Body of pancreas (tissue), 4 donors: Measurements from ENCODE around the gene AK4. TPM values are rescaled to one million over a fixed set of nuclear protein-coding genes. Genes with fewer than 3 reads are reported as not detected.
"Not testable (repeated sequence)": the region's sequence is repeated elsewhere in the genome, so short reads cannot be mapped to it uniquely, and the experiment has no call there.

Source experiments
- ATAC-seq: fragments of 150-250 bp; one replicate; pipeline ENCODE4 v1.9.1; 2016
- DNase-seq, 4 donors: peaks; one replicate each; pipeline ENCODE4 v3.0.0-alpha.2; 2019
- H3K27ac ChIP-seq, 4 donors: fragments of 200-600 bp; sonication (generic); 1 replicate in 3 of 4; 2 replicates in 1 of 4; pipeline versions ENCODE4 v1.5.1 to v1.6.1; 2016 to 2019; ENCODE audit warnings: mild to moderate bottlenecking in 1 of 4, mixed read lengths in 1 of 4, moderate library complexity in 1 of 4
- H3K27me3 ChIP-seq, 2 donors: fragments of 200-600 bp; sonication (generic); one replicate each; pipeline ENCODE4 v1.6.0; 2016; ENCODE audit warnings: mild to moderate bottlenecking in 1 of 2
- H3K36me3 ChIP-seq, 2 donors: fragments of 200-600 bp; sonication (generic); replicated peaks in 1 of 2; 2 replicates each; pipeline ENCODE4 v1.5.1; 2016; ENCODE audit warnings: low read depth in 2 of 2; ENCODE audit not compliant: insufficient read depth in 1 of 2
- H3K4me1 ChIP-seq: fragments of 200-600 bp; sonication (generic); one replicate; pipeline ENCODE4 v1.6.0; 2016
- H3K4me3 ChIP-seq, 2 donors: fragments of 200-600 bp; sonication (generic); 1 replicate in 1 of 2; 2 replicates in 1 of 2; pipeline ENCODE4 v1.5.1; 2016 to 2019
- H3K9me3 ChIP-seq, 3 donors: fragments of 200-600 bp; sonication (generic); 1 replicate in 2 of 3; 2 replicates in 1 of 3; pipeline ENCODE4 v1.5.1; 2016
- POLR2A ChIP-seq, 3 donors: fragments of 450-650 bp; IDR thresholded peaks; one replicate each; pipeline ENCODE4 v1.6.1; 2016; ENCODE audit warnings: antibody characterized with exemption in 3 of 3, mild to moderate bottlenecking in 2 of 3
- WGBS, 2 donors: methylation state at CpG; one replicate each; pipeline ENCODE4 v1.1.5; 2017; 5-methylcytosine and 5-hydroxymethylcytosine counted together
- intact Hi-C: fragments of 100-400 bp; cut with DNase I; formaldehyde crosslinking; loops from one replicate; pipeline ENCODE4 v1.15.1; 2023
- total RNA-seq, 2 donors: library from RNA; depleted of rRNA; stranded (reverse); fragments of >200 nt; gene quantifications; one replicate each; pipeline ENCODE4 v1.1.0, GENCODE V29; 2016
- TF ChIP-seq, protein P1 (sequence below), 7 experiments: fragments of 450-650 bp in 4 of 7; fragments of 200-600 bp in 3 of 7; sonication (generic) in 3 of 7; IDR thresholded peaks; one replicate each; pipeline ENCODE4 v1.5.1; 2016 to 2019; ENCODE audit warnings: antibody characterized with exemption in 7 of 7

AK4 gene
- total RNA-seq, 2 donors from 2014 or later: 8.8 to 20.4 TPM

DNA sequence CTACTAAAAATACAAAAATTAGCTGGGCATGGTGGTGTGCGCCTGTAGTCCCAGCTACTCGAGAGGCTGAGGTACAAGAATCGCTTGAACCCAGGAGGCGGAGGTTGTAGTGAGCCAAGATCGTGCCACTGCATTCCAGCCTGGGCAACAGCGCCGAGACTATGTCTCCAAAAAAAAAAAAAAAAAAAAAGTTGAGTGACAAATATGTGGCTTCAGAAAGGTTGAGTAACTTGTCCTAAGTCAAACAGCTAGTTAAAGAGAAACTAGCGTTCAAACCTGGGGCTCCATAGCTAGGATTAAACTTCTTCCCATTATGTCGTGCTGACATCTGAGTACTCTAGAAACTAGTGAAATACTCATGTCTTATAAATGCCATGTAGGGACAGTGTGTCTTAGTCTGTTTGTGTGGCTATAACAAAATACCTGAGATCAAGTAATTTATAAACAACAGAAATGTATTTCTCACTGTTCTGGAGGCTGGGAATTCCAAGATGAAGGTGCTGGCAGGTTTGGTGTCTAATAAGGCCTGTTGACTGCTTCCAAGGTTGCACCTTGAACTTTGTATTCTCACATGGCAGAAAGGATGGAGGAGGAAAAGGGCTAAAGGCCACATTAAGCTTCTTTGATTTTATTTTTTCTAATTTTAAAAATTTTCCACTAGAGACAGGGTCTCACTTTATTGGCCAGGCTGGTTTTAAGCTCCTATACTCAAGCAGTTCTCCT is 12.0 kb downstream of the AK4 start:
- no peak overlapping the region for H3K27ac ChIP-seq
- 88 to 96% methylated on average over 9 of the region's 9 CpGs for WGBS, 2 donors

DNA sequence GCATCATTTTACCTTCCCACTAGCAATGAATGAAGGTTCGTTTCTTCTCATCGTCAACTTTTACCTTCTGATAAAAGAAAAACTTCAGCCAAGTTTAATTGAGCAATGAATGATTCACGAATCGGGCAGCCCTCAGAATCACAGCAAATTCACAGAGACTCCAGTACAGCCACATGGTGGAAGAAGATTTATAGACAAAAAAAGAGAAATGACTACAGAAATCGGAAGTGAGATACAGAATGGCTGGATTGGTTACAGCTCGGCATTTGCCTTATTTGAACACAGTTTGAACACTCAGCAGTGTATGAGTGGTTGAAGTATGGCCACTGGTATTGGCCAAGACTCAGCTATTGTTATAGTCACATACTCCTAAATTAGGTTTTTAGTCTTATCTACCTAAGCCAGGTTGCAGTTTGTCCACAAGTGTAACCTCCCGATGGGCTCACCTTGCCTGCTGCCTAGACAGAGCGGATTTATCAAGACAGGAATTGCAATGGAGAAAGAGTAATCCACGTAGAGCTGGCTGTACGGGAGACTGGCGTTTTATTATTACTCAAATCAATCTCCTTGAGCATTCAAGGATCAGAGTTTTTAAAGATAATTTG is 15.3 kb downstream of the AK4 start:
- H3K4me1 ChIP-seq: no peaks in the 10 kb centered on the region
- DNase-seq: no peak
- WGBS, 2 donors: 77 to 84% methylated on average over 11 of the region's 11 CpGs
- no peaks in the 10 kb centered on the region for H3K27me3 ChIP-seq
- TF ChIP-seq POLR2A (IDR thresholded peaks at IDR 0.05): no peak
- TF ChIP-seq, protein P1, sequence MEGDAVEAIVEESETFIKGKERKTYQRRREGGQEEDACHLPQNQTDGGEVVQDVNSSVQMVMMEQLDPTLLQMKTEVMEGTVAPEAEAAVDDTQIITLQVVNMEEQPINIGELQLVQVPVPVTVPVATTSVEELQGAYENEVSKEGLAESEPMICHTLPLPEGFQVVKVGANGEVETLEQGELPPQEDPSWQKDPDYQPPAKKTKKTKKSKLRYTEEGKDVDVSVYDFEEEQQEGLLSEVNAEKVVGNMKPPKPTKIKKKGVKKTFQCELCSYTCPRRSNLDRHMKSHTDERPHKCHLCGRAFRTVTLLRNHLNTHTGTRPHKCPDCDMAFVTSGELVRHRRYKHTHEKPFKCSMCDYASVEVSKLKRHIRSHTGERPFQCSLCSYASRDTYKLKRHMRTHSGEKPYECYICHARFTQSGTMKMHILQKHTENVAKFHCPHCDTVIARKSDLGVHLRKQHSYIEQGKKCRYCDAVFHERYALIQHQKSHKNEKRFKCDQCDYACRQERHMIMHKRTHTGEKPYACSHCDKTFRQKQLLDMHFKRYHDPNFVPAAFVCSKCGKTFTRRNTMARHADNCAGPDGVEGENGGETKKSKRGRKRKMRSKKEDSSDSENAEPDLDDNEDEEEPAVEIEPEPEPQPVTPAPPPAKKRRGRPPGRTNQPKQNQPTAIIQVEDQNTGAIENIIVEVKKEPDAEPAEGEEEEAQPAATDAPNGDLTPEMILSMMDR (IDR thresholded peaks at IDR 0.05): no peak
- no peak overlapping the region for H3K27ac ChIP-seq
- H3K9me3 ChIP-seq: no peaks in the 10 kb centered on the region
- H3K4me3 ChIP-seq: no peak overlapping the region
- ATAC-seq: no peak
- intact Hi-C loops: no loop called here
- H3K36me3 ChIP-seq: no peaks in the 10 kb centered on the region

More for the DNA sequence above, 12.0 kb downstream of the AK4 start:
- H3K9me3 ChIP-seq: no peaks in the 10 kb centered on the region
- TF ChIP-seq POLR2A (IDR thresholded peaks at IDR 0.05): no peak
- TF ChIP-seq, protein P1 (IDR thresholded peaks at IDR 0.05): no peak
- ATAC-seq (no peak), DNase-seq (no peak)
- intact Hi-C loops: no loop called here
- H3K4me1 ChIP-seq: no peaks in the 10 kb centered on the region
- H3K36me3 ChIP-seq: no peaks in the 10 kb centered on the region
- no peaks in the 10 kb centered on the region for H3K27me3 ChIP-seq
- H3K4me3 ChIP-seq: no peak overlapping the region

DNA sequence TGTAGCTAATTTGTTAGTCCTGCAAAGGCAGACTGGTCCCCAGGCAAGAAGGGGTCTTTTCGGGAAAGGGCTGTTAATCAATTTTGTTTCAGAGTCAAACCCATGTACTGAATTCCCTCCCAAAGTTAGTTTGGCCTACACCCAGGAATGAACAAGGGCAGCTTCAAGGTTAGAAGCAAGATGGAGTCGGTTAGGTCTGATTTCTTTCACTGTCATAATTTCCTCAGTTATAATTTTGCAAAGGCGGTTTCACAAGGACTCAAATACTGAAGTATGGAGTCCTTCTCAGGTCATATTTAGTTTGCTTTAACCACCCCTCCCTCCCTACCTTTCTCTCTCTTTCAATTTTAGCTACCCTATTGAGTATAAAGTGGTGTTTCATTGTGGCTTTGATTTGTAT is 16.1 kb downstream of the AK4 start:
- H3K27me3 ChIP-seq, H3K4me1 ChIP-seq, H3K4me3 ChIP-seq, H3K36me3 ChIP-seq, H3K27ac ChIP-seq, H3K9me3 ChIP-seq, intact Hi-C loops, ATAC-seq, DNase-seq: not testable (repeated sequence)
- 78 to 87% methylated on average over 3 of the region's 3 CpGs for WGBS, 2 donors

DNA sequence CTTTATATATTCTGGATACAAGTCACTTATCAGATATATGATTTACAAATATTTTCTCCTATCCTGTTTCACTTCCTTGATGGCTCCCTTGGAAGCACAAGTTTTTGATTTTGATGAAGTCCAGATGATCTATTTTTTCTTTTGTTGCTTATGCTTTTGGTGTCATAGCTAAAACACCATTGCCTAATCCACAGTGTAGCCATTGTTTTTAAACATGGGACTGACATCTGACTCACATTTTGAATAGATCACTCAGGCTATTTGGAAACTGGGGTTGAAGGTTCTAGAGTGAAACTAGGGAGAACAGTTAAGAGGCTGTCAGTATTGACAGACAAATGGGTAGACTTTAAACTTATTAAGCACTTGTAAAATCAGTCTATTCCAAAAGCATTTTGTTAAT is 16.6 kb downstream of the AK4 start:
- H3K27ac ChIP-seq: no peak overlapping the region
- ATAC-seq: no peak
- intact Hi-C loops: no loop called here

DNA sequence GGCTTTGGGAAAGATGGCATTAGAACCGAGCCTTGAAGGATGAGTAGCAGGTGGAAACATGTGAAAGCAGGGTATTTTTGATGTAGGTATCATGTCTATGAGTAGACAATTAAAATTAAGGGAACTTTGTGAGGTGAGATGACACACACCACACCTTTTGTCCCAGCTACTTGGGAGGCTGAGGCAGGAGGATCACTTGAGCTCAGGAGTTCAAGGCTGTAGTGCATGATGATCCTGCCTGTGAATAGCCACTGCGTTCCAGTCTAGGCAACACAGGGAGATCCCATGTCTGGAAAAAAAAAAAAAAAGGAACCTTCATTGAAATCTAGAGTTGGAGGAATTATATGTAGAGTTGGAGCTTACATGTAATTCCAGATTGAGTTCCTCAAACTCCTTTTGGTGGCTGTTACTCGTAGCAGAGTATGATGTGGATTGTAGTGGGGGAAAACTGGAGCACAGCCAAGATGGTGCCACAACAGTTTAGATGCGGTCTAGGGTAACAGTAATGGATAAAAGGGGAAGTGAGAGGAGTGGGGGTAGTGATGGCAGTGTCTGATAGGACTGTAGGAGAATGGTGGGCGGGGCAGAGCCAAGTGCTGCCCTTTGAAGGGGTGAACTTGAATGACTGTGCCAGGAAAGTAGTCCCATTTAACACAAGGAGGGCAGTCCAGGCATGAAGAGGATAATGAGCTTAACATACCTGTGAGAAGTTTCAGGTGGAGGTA is 17.4 kb downstream of the AK4 start:
- TF ChIP-seq POLR2A (IDR thresholded peaks at IDR 0.05): no peak
- TF ChIP-seq, protein P1 (IDR thresholded peaks at IDR 0.05): no peak
- intact Hi-C loops: no loop called here
- Histone ChIP-seq H3K9me3 (no peaks in the 10 kb centered on the region), H3K27ac (no peak overlapping the region), H3K4me3 (no peak overlapping the region), H3K36me3 (no peaks in the 10 kb centered on the region), H3K4me1 (no peaks in the 10 kb centered on the region), H3K27me3 (no peaks in the 10 kb centered on the region)
- ATAC-seq: no peak
- WGBS, 2 donors: 78 to 79% methylated on average over 5 of the region's 5 CpGs
- peak in 1 of 4 donors; percentile 60 for DNase-seq

More for the DNA sequence above, 16.6 kb downstream of the AK4 start:
- DNase-seq: no peak
- TF ChIP-seq, protein P1 (IDR thresholded peaks at IDR 0.05): no peak
- TF ChIP-seq POLR2A (IDR thresholded peaks at IDR 0.05): no peak
- no peak overlapping the region for H3K4me3 ChIP-seq
- H3K9me3 ChIP-seq: no peaks in the 10 kb centered on the region
- H3K36me3 ChIP-seq: no peaks in the 10 kb centered on the region
- no peaks in the 10 kb centered on the region for H3K27me3 ChIP-seq
- no peaks in the 10 kb centered on the region for H3K4me1 ChIP-seq
